Keratinocyte (primary cell): Measurements from ENCODE around the gene GUK1.

Source experiments
- EZH2 ChIP-seq: IDR thresholded peaks from one replicate; pipeline ENCODE4 v1.6.1; 2012; ENCODE audit warnings: inconsistent platforms, mild to moderate bottlenecking, low read length, moderate library complexity
- TF ChIP-seq, protein P1 (sequence below), 3 experiments: IDR thresholded peaks in 1 of 3; conservative IDR thresholded peaks in 1 of 3; optimal IDR thresholded peaks in 1 of 3; 2 replicates in 2 of 3; 3 replicates in 1 of 3; pipeline versions ENCODE3 to v1.5.1; 2011; ENCODE audit warnings: low read length in 3 of 3, mild to moderate bottlenecking in 3 of 3, moderate library complexity in 2 of 3, control low read depth in 1 of 3, inconsistent platforms in 1 of 3; ENCODE audit not compliant: insufficient read depth in 2 of 3; ENCODE audit errors: extremely low read depth in 1 of 3

- TF ChIP-seq, protein P1, sequence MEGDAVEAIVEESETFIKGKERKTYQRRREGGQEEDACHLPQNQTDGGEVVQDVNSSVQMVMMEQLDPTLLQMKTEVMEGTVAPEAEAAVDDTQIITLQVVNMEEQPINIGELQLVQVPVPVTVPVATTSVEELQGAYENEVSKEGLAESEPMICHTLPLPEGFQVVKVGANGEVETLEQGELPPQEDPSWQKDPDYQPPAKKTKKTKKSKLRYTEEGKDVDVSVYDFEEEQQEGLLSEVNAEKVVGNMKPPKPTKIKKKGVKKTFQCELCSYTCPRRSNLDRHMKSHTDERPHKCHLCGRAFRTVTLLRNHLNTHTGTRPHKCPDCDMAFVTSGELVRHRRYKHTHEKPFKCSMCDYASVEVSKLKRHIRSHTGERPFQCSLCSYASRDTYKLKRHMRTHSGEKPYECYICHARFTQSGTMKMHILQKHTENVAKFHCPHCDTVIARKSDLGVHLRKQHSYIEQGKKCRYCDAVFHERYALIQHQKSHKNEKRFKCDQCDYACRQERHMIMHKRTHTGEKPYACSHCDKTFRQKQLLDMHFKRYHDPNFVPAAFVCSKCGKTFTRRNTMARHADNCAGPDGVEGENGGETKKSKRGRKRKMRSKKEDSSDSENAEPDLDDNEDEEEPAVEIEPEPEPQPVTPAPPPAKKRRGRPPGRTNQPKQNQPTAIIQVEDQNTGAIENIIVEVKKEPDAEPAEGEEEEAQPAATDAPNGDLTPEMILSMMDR (optimal IDR thresholded peaks at IDR 0.05 in 1 of 3, IDR thresholded peaks at IDR 0.05 in 1 of 3, conservative IDR thresholded peaks at IDR 0.05 in 1 of 3; ENCODE audit: extremely low read depth in 1 of 3, insufficient read depth in 2 of 3, low read length in 3 of 3) = no peak
- no peak for TF ChIP-seq EZH2
Observed at GRCh38 chr1:228112617-228113016, 27.5 kb upstream of the GUK1 start.
